Activated CD4-positive, alpha-beta memory T cell treated with anti-CD3 and anti-CD28 coated beads for 36 hours (primary cell): ENCODE results near the gene GPR150. TPM values are rescaled to one million over a fixed set of nuclear protein-coding genes. Genes with fewer than 3 reads are reported as not detected.

Experiments used
- CTCF ChIA-PET: fragments of 350-600 bp; sonication (Branson Sonifier 250); formaldehyde crosslinking; loops from one replicate; lab custom pipeline; 2021; ENCODE audit warnings: antibody characterized with exemption, inconsistent platforms; lab: Charles Lee
- POLR2A ChIA-PET: fragments of 350-600 bp; sonication (Branson Sonifier 250); formaldehyde crosslinking; loops from one replicate; lab custom pipeline; 2021; ENCODE audit warnings: antibody characterized with exemption; lab: Charles Lee
- DNase-seq: peaks from one replicate; pipeline ENCODE4 v3.0.0-alpha.2; 2020
- H3K27ac Mint-ChIP-seq: one replicate; pipeline ENCODE4 v1.8.0; 2021; ENCODE audit warnings: mixed read lengths
- H3K27me3 Mint-ChIP-seq: one replicate; pipeline ENCODE4 v1.8.0; 2021; ENCODE audit warnings: mixed read lengths
- H3K36me3 Mint-ChIP-seq: one replicate; pipeline ENCODE4 v1.8.0; 2021; ENCODE audit warnings: mixed read lengths
- H3K4me1 Mint-ChIP-seq: one replicate; pipeline ENCODE4 v1.8.0; 2021; ENCODE audit warnings: low read depth, mixed read lengths
- H3K4me3 Mint-ChIP-seq: one replicate; pipeline ENCODE4 v1.8.0; 2021; ENCODE audit warnings: mild to moderate bottlenecking, mixed read lengths
- H3K9me3 Mint-ChIP-seq: one replicate; pipeline ENCODE4 v1.8.0; 2021; ENCODE audit warnings: mixed read lengths
- intact Hi-C: fragments of 100-400 bp; cut with micrococcal nuclease; formaldehyde crosslinking; loops from one replicate; pipeline ENCODE4 v1.15.1; 2023
- total RNA-seq, 2 experiments: library from RNA; stranded (reverse); gene quantifications; one replicate each; pipeline ENCODE4 v1.2.3, GENCODE V29; 2021

The GPR150 gene
- under 1 TPM; 0.50 to 0.82 TPM for total RNA-seq

DNA sequence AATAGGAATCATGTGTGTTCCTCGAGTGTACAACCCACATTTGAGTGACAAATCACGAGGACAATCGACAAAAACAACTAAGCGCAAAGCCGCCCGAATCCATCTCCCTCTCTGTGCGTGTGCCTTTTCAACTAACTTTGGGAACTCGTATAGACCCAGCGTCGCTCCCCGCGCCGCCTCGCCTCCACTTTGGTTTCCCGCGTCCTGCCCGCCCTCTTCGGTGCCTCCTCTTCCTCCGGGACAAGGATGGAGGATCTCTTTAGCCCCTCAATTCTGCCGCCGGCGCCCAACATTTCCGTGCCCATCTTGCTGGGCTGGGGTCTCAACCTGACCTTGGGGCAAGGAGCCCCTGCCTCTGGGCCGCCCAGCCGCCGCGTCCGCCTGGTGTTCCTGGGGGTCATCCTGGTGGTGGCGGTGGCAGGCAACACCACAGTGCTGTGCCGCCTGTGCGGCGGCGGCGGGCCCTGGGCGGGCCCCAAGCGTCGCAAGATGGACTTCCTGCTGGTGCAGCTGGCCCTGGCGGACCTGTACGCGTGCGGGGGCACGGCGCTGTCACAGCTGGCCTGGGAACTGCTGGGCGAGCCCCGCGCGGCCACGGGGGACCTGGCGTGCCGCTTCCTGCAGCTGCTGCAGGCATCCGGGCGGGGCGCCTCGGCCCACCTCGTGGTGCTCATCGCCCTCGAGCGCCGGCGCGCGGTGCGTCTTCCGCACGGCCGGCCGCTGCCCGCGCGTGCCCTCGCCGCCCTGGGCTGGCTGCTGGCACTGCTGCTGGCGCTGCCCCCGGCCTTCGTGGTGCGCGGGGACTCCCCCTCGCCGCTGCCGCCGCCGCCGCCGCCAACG lies at the start of gene GPR150:
GPR150 (plus strand) TSS at position 58 of the 840 bp plus-strand sequence; CDS start at position 247, 189 bp downstream.
- POLR2A ChIA-PET, result interaction anchor here (0.6 to 1.5 kb wide), 3 partner anchors 11 to 225 kb away, joined by 3 to 7 read pairs (median 6); partner anchors contain the start of gene RFESD
- H3K27ac Mint-ChIP-seq, result peak within 1 kb of the TSS; percentile 66
- H3K27me3 Mint-ChIP-seq, result no peaks in the 10 kb centered on the region
- peak; percentile 78 for DNase-seq
- H3K9me3 Mint-ChIP-seq, result no peaks in the 10 kb centered on the region
- peaks cover 55% of the 10 kb centered on the region for H3K4me1 Mint-ChIP-seq
- intact Hi-C loops, result loop anchor here (1.0 to 10.0 kb wide), 3 partner anchors 65 to 342 kb away; partner anchors contain the start of genes ARSK, ELL2 and MCTP1
- H3K4me3 Mint-ChIP-seq, result peak within 1 kb of the TSS; percentile 80
- no peaks in the 10 kb centered on the region for H3K36me3 Mint-ChIP-seq
- CTCF ChIA-PET, result interaction anchor here (1.6 kb wide), 1 partner anchor 27 kb away, joined by 10 read pairs; the partner anchor contains the start of gene RFESD

GRCh38 chr5:95572016-95572415 lies 47.9 kb upstream of the GPR150 start:
- Mint-ChIP-seq H3K36me3 (peaks cover 42% of the 10 kb centered on the region), H3K4me1 (peaks cover 2% of the 10 kb centered on the region), H3K9me3 (no peaks in the 10 kb centered on the region), H3K27me3 (no peaks in the 10 kb centered on the region), H3K4me3 (no peak overlapping the region), H3K27ac (no peak overlapping the region)
- POLR2A ChIA-PET, result no interaction called here
- CTCF ChIA-PET, result no interaction called here
- DNase-seq, result no peak
- intact Hi-C loops, result no loop called here

DNA sequence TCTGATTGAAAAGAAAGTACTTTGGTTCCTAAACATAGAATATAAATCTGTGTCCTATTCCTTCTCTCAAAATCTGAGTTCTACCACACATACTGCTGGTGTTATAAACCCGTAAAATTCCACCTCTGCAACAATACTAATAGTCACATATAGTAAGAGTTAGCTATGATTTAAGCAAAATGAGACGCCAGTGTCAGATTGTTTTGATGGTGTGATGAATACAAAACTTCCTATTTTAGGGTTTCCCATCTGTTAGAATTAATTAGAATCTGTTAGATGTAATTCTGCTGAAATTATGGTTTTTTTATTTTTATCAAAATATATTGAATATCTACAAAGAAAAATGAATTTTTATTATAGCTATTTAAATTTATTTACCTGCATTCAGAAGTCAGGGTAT lies 38.3 kb upstream of the GPR150 start:
- no peaks in the 10 kb centered on the region for H3K27me3 Mint-ChIP-seq
- CTCF ChIA-PET, result interaction anchor here (0.9 to 1.1 kb wide), 3 partner anchors 14 to 83 kb away, joined by 3 to 4 read pairs (median 3); no protein-coding TSS in a partner anchor
- no peak for DNase-seq
- POLR2A ChIA-PET, result no interaction called here
- H3K27ac Mint-ChIP-seq, result no peak overlapping the region
- intact Hi-C loops, result no loop called here
- no peaks in the 10 kb centered on the region for H3K9me3 Mint-ChIP-seq
- H3K4me3 Mint-ChIP-seq, result no peak overlapping the region
- H3K36me3 Mint-ChIP-seq, result peaks cover 11% of the 10 kb centered on the region
- H3K4me1 Mint-ChIP-seq, result no peaks in the 10 kb centered on the region

DNA sequence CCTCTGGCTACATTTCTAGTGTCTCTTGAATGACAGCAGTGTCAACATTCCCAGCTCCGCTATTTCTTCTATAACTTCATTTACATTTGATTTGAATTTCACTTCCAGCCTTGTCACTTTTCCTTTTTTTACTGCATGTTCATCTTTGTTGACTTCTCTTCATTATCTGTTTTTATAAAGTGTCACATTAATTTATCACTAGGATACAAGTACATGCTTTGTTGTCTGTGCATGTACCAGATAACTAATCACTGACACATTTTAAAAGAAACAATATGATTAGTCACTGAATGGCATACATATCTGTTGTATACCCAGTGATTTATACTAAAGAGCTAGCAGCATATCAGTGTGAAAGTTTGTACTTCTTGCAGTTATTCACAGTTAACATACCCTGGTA lies 35.9 kb upstream of the GPR150 start:
- no peak overlapping the region for H3K4me3 Mint-ChIP-seq
- intact Hi-C loops, result no loop called here
- H3K27me3 Mint-ChIP-seq, result no peaks in the 10 kb centered on the region
- no peaks in the 10 kb centered on the region for H3K9me3 Mint-ChIP-seq
- no peak for DNase-seq
- peaks cover 10% of the 10 kb centered on the region for H3K36me3 Mint-ChIP-seq
- no peaks in the 10 kb centered on the region for H3K4me1 Mint-ChIP-seq
- POLR2A ChIA-PET, result no interaction called here
- CTCF ChIA-PET, result no interaction called here
- H3K27ac Mint-ChIP-seq, result no peak overlapping the region

DNA sequence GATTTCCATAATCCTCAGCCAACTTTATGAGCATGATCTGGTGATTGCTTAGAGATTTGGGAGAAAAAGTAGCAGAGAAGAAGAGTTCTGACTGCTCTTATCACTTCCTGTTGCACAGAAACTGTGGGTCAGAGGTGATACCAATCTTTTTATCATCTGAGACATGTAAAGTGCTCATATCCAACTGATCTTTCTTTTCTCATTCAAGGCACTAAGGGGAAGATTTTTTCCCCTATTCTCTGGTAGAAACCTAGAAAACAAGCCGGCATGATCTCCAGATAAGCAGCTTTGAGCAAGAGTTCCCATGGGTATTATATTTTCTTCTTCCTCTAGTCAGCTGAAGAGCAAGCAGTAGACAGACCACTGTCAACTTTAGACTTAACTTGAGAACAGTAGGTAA lies 29.0 kb upstream of the GPR150 start:
- Mint-ChIP-seq H3K9me3 (no peaks in the 10 kb centered on the region), H3K36me3 (no peaks in the 10 kb centered on the region), H3K27me3 (no peaks in the 10 kb centered on the region), H3K4me1 (peaks cover 30% of the 10 kb centered on the region), H3K27ac (peak overlapping the region; percentile 46), H3K4me3 (no peak overlapping the region)
- DNase-seq, result no peak
- CTCF ChIA-PET, result no interaction called here
- POLR2A ChIA-PET, result no interaction called here
- intact Hi-C loops, result loop anchor here (1.0 to 10.0 kb wide), 8 partner anchors 24 to 798 kb away; partner anchors contain the start of genes ARSK and RFESD

- intact Hi-C loops, result loop anchor here (1.0 to 10.0 kb wide), 8 partner anchors 24 to 798 kb away; partner anchors contain the start of genes ARSK and RFESD
- no peak for DNase-seq
- no peaks in the 10 kb centered on the region for H3K27me3 Mint-ChIP-seq
- POLR2A ChIA-PET, result no interaction called here
- H3K4me3 Mint-ChIP-seq, result no peak overlapping the region
- CTCF ChIA-PET, result no interaction called here
- H3K27ac Mint-ChIP-seq, result no peak overlapping the region
- H3K4me1 Mint-ChIP-seq, result peaks cover 30% of the 10 kb centered on the region
- H3K9me3 Mint-ChIP-seq, result no peaks in the 10 kb centered on the region
- no peaks in the 10 kb centered on the region for H3K36me3 Mint-ChIP-seq
These were observed 28.4 kb upstream of the GPR150 start for GRCh38 chr5:95591490-95591901.

DNA sequence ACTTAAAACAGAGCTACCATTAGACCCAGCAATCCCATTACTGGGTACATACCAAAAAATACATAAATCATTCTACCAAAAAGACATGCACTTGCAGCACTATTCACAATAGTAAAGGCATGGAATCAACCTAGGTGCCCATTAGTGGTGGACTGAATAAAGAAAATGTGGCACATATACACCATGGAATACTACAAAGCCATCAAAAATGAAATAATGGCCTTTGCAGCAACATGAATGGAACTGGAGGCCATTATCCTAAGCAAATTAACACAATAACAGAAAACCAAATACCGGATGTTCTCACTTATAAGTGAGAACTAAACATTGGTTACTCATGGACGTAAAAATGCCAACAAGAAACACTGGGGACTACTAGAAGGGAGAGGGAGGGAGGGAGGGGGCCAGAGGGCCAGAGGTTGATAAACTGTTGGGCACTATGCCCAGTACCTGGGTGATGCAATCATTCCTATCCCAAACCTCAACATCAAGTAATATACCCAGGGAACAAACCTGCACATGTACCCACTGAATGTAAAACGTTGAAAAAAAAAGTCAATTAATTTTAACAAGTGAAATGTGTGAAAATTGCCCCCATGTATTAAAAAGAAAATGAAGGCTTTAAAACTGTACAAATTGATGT lies 24.5 kb upstream of the GPR150 start:
- H3K27ac Mint-ChIP-seq, result no peak overlapping the region
- DNase-seq, result no peak
- no peaks in the 10 kb centered on the region for H3K27me3 Mint-ChIP-seq
- intact Hi-C loops, result loop anchor here (10.0 kb wide), 1 partner anchor 519 kb away; no protein-coding TSS in a partner anchor
- H3K36me3 Mint-ChIP-seq, result no peaks in the 10 kb centered on the region
- peaks cover 24% of the 10 kb centered on the region for H3K4me1 Mint-ChIP-seq
- H3K9me3 Mint-ChIP-seq, result no peaks in the 10 kb centered on the region
- ChIA-PET CTCF (no interaction called here), POLR2A (no interaction called here)
- H3K4me3 Mint-ChIP-seq, result no peak overlapping the region

- Mint-ChIP-seq H3K4me3 (no peak overlapping the region), H3K27me3 (no peaks in the 10 kb centered on the region), H3K36me3 (peaks cover 8% of the 10 kb centered on the region), H3K9me3 (no peaks in the 10 kb centered on the region), H3K4me1 (no peaks in the 10 kb centered on the region), H3K27ac (no peak overlapping the region)
- CTCF ChIA-PET, result no interaction called here
- POLR2A ChIA-PET, result no interaction called here
- intact Hi-C loops, result loop anchor here (10.0 kb wide), 1 partner anchor 516 kb away; no protein-coding TSS in a partner anchor
- no peak for DNase-seq
These were observed 20.6 kb upstream of the GPR150 start for GRCh38 chr5:95599252-95599651.

DNA sequence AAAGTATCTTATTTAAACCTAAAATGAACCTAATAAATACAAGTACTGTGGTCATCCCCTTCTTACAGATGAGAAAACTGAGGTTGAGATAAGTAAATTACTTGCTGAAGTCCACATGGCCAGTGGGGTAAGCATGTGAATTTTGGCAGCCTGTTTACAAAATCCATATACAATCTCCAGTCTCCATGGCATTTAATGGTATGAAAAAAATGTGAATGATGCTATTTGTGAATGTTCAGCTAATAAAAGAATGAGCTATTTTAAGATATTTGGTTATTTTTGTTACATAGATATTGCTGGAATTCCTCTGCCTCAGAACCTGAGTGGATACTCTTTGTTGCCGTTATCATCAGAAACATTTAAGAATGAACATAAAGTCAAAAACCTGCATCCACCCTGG lies 19.3 kb upstream of the GPR150 start:
- no peak for DNase-seq
- no peak overlapping the region for H3K4me3 Mint-ChIP-seq
- H3K36me3 Mint-ChIP-seq, result peaks cover 8% of the 10 kb centered on the region
- H3K9me3 Mint-ChIP-seq, result no peaks in the 10 kb centered on the region
- no peaks in the 10 kb centered on the region for H3K4me1 Mint-ChIP-seq
- no peak overlapping the region for H3K27ac Mint-ChIP-seq
- H3K27me3 Mint-ChIP-seq, result no peaks in the 10 kb centered on the region
- intact Hi-C loops, result no loop called here
- ChIA-PET POLR2A (no interaction called here), CTCF (no interaction called here)

DNA sequence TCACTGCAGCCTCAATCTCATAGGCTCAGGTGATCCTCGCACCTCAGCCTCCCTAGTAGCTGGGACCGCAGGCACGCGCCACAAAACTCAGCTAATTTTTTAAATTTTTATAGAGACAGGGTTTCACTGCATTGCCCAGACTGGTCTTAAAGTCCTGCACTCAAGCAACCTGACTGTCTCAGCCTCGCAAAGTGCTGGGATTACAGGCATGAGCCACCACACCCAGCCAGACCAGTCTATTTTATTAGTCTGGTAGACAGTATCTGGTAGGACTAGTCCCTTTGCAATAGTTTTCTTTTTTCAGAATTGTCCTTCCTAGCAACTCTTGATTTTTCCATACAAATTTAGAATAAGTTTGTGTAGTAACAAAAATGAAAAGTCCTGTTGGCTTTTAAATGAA lies 14.1 kb upstream of the GPR150 start:
- Mint-ChIP-seq H3K4me1 (no peaks in the 10 kb centered on the region), H3K27ac (no peak overlapping the region), H3K27me3 (no peaks in the 10 kb centered on the region), H3K36me3 (peaks cover 8% of the 10 kb centered on the region), H3K4me3 (no peak overlapping the region), H3K9me3 (no peaks in the 10 kb centered on the region)
- intact Hi-C loops, result no loop called here
- DNase-seq, result no peak
- CTCF ChIA-PET, result interaction anchor here (0.6 kb wide), 1 partner anchor 9 kb away, joined by 3 read pairs; no protein-coding TSS in a partner anchor
- POLR2A ChIA-PET, result no interaction called here

DNA sequence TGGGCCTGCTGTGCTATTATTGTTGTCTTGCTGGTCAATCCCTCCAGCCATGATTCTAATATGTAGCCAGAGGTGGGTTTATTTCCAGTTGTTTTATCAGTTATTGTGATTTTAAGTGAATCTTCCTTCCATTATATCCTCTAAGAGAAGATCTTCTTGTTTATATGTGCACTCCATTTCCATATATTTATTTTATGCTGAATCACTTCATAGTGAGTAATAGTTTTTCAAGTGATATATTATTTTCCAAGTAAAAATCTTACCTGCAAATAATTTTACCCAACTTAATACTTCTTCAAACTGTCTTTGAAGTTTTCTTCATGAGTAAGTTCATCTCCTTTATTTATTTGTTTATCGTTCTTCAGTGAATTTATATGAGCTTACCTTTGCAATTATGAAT lies 13.5 kb upstream of the GPR150 start:
- CTCF ChIA-PET, result no interaction called here
- H3K4me3 Mint-ChIP-seq, result no peak overlapping the region

DNA sequence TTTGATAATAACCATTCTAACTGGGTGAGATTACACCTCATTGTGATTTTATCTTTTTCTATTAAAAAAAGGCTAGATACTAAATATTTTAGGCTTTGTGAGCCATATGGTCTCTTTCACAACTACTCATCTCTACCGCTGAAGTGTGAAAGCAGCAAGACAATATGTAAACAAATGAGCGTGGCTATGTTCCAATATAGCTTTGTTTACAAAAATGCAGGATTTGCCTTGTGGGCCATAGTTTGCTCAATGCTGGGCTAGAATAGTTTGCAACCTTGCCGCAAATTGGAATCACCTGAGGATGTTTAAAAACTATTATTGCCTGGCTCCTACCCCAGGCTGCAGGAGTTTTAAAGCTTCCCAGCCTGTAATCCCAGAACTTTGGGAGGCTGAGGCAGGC lies 10.2 kb upstream of the GPR150 start:
- H3K9me3 Mint-ChIP-seq, result peaks cover 13% of the 10 kb centered on the region
- intact Hi-C loops, result no loop called here
- no peaks in the 10 kb centered on the region for H3K27me3 Mint-ChIP-seq
- DNase-seq, result no peak
- peaks cover 13% of the 10 kb centered on the region for H3K36me3 Mint-ChIP-seq
- peaks cover 9% of the 10 kb centered on the region for H3K4me1 Mint-ChIP-seq
- ChIA-PET CTCF (no interaction called here), POLR2A (no interaction called here)
- no peak overlapping the region for H3K4me3 Mint-ChIP-seq
- H3K27ac Mint-ChIP-seq, result no peak overlapping the region

More for the DNA sequence above, 13.5 kb upstream of the GPR150 start:
- Mint-ChIP-seq H3K36me3 (peaks cover 6% of the 10 kb centered on the region), H3K27me3 (no peaks in the 10 kb centered on the region), H3K27ac (no peak overlapping the region), H3K9me3 (no peaks in the 10 kb centered on the region), H3K4me1 (no peaks in the 10 kb centered on the region)
- intact Hi-C loops, result no loop called here
- DNase-seq, result no peak
- POLR2A ChIA-PET, result no interaction called here
